HEK293 (cell line): ENCODE measurements around the gene FAM131B.

Experiments
- CTCF ChIA-PET: fragments of 350-600 bp; formaldehyde crosslinking; extraction: SDS; loops from one replicate; lab custom pipeline; 2021; ENCODE audit warnings: antibody characterized with exemption; lab: Yijun Ruan, JAX
- POLR2A ChIA-PET: fragments of 300-600 bp; formaldehyde crosslinking; extraction: SDS; loops from one replicate; lab custom pipeline; 2020; ENCODE audit warnings: antibody characterized with exemption, inconsistent platforms; lab: Yijun Ruan, JAX
- H3K27ac ChIP-seq: fragments of 200-500 bp; sonication (Bioruptor generic); 2 replicates; pipeline ENCODE4 v1.5.1; 2014; ENCODE audit warnings: low read depth, low read length, control low read depth, inconsistent platforms; ENCODE audit errors: extremely low read depth
- H3K36me3 ChIP-seq, 2 experiments: fragments of 200-500 bp in 1 of 2; sonication (Bioruptor generic) in 1 of 2; 1 replicate in 1 of 2; 2 replicates in 1 of 2; pipeline ENCODE4 v1.5.1; 2014 to 2017; ENCODE audit warnings: inconsistent platforms in 2 of 2, low read length in 2 of 2; ENCODE audit not compliant: control insufficient read depth in 2 of 2, insufficient read depth in 1 of 2
- H3K4me1 ChIP-seq: fragments of 200-500 bp; sonication (Bioruptor generic); 2 replicates; pipeline ENCODE4 v1.5.1; 2014; ENCODE audit warnings: mild to moderate bottlenecking, low read length, inconsistent platforms; ENCODE audit not compliant: control insufficient read depth, insufficient read depth
- H3K4me3 ChIP-seq: 2 replicates; pipeline ENCODE4 v1.5.1; 2011; ENCODE audit warnings: low read depth, mild to moderate bottlenecking, control low read depth, low read length, moderate library complexity
- H3K9me3 ChIP-seq: fragments of 200-500 bp; sonication (Bioruptor generic); 2 replicates; pipeline ENCODE4 v1.5.1; 2014; ENCODE audit warnings: low read depth, low read length, inconsistent platforms; ENCODE audit not compliant: control insufficient read depth, insufficient read depth
- FEZF1 ChIP-seq: fragments of 450-650 bp; formaldehyde crosslinking; IDR thresholded peaks from 2 replicates; pipeline ENCODE4 v1.5.1; 2016; ENCODE audit warnings: missing biosample characterization, missing genetic modification characterization
- GLIS1 ChIP-seq: fragments of 450-650 bp; formaldehyde crosslinking; IDR thresholded peaks from 2 replicates; pipeline ENCODE4 v1.5.1; 2016; ENCODE audit warnings: missing biosample characterization, missing genetic modification characterization
- HOXD13 ChIP-seq: sonication (generic); formaldehyde crosslinking; IDR thresholded peaks from 2 replicates; pipeline ENCODE4 v1.8.0; 2022; ENCODE audit warnings: missing genetic modification reagents, borderline replicate concordance
- MYNN ChIP-seq: fragments of 450-650 bp; formaldehyde crosslinking; IDR thresholded peaks from 2 replicates; pipeline ENCODE4 v1.5.1; 2016; ENCODE audit warnings: missing biosample characterization, missing genetic modification characterization, borderline replicate concordance
- MZF1 ChIP-seq: fragments of 450-650 bp; formaldehyde crosslinking; IDR thresholded peaks from 2 replicates; pipeline ENCODE4 v1.5.1; 2017; ENCODE audit warnings: missing biosample characterization, missing genetic modification characterization, borderline replicate concordance
- PRDM1 ChIP-seq: fragments of 450-650 bp; formaldehyde crosslinking; IDR thresholded peaks from 2 replicates; pipeline ENCODE4; 2016; ENCODE audit warnings: missing biosample characterization, missing genetic modification characterization
- REPIN1 ChIP-seq: fragments of 450-650 bp; formaldehyde crosslinking; IDR thresholded peaks from 2 replicates; pipeline ENCODE4 v1.5.1; 2017; ENCODE audit warnings: missing biosample characterization, missing genetic modification characterization, low read depth
- REST ChIP-seq: fragments of 450-650 bp; formaldehyde crosslinking; IDR thresholded peaks from 2 replicates; pipeline ENCODE4 v1.5.1; 2016; ENCODE audit warnings: missing biosample characterization, missing genetic modification characterization
- ZBTB17 ChIP-seq: fragments of 450-650 bp; formaldehyde crosslinking; IDR thresholded peaks from 2 replicates; pipeline ENCODE4 v1.5.1; 2016; ENCODE audit warnings: missing biosample characterization, missing genetic modification characterization
- ZNF138 ChIP-seq: fragments of 450-650 bp; formaldehyde crosslinking; IDR thresholded peaks from 2 replicates; pipeline ENCODE4 v1.5.1; 2016; ENCODE audit warnings: missing biosample characterization, missing genetic modification characterization, borderline replicate concordance
- ZNF239 ChIP-seq: fragments of 450-650 bp; formaldehyde crosslinking; IDR thresholded peaks from 2 replicates; pipeline ENCODE4 v1.5.1; 2016; ENCODE audit warnings: missing biosample characterization, missing genetic modification characterization
- ZNF416 ChIP-seq: fragments of 450-650 bp; formaldehyde crosslinking; IDR thresholded peaks from 2 replicates; pipeline ENCODE4 v1.5.1; 2016; ENCODE audit warnings: missing biosample characterization, missing genetic modification characterization
- ZNF521 ChIP-seq: fragments of 450-650 bp; formaldehyde crosslinking; IDR thresholded peaks from 2 replicates; pipeline ENCODE4 v1.5.1; 2017; ENCODE audit warnings: missing biosample characterization, mild to moderate bottlenecking, missing genetic modification characterization
- ZNF544 ChIP-seq: fragments of 450-650 bp; formaldehyde crosslinking; IDR thresholded peaks from 2 replicates; pipeline ENCODE4 v1.5.0; 2017; ENCODE audit warnings: missing biosample characterization, missing genetic modification characterization
- ZNF596 ChIP-seq: fragments of 450-650 bp; IDR thresholded peaks from 2 replicates; pipeline ENCODE4 v1.5.0; 2018; ENCODE audit warnings: missing biosample characterization, mild to moderate bottlenecking, missing genetic modification characterization, moderate library complexity
- ZNF623 ChIP-seq: fragments of 450-650 bp; formaldehyde crosslinking; IDR thresholded peaks from 2 replicates; pipeline ENCODE4 v1.5.1; 2016; ENCODE audit warnings: missing biosample characterization, missing genetic modification characterization
- ZNF658 ChIP-seq: fragments of 450-650 bp; formaldehyde crosslinking; IDR thresholded peaks from 2 replicates; pipeline ENCODE4; 2016; ENCODE audit warnings: missing biosample characterization, missing genetic modification characterization
- ZNF768 ChIP-seq: fragments of 450-650 bp; formaldehyde crosslinking; IDR thresholded peaks from 2 replicates; pipeline ENCODE4 v1.5.1; 2018; ENCODE audit warnings: missing biosample characterization, mild to moderate bottlenecking, missing genetic modification characterization
- ZXDB ChIP-seq: fragments of 450-650 bp; formaldehyde crosslinking; IDR thresholded peaks from 2 replicates; pipeline ENCODE4 v1.5.1; 2016; ENCODE audit warnings: missing biosample characterization, missing genetic modification characterization

Gene FAM131B

DNA sequence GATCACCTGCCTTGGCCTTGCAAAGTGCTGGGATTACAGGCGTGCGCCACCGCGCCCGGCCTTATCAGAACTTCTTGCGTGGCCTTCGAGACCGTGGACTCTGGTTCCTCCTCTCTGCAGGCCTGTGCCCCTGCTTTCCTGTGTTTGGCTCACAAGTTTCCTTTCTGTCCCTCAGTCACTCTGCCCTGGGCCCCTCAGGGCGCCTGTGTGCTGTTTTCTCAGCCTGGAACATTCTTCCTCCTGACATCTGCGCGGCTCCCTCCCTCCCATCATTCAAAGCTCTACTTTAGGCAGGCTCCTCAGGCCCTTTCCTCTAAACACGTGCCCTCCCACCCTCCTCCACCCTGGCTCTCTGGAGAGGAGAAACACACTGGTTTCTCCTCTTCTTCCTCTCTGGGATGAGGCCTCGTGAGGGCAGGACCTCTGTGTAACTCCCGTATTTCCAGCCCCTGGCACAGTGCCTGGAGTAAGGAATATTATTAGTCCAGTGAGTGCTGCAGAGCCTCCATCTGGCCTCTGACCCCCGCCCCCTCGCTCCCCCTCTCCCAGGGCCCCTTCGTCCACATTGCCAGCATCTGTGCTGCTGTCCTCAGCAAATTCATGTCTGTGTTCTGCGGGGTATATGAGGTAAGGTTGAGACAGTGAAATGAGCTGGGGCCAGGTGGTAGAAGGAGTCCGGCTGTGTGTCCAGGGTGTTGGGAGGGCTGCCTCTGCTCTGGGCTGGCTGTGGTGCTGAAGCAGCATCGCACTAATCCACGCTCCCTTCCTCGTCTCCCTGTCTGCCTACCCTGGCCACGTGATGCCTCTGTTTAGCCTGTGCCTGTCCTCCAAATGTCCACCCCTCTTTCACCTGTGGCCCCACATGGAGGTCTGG is 39.5 kb downstream of the FAM131B start:
- CTCF ChIA-PET, result interaction anchor here (0.7 to 1.6 kb wide), 2 partner anchors 24 to 600 kb away, joined by 3 read pairs; no protein-coding TSS in a partner anchor

GRCh38 chr7:143321734-143322133 is 40.8 kb downstream of the FAM131B start:
- no peak overlapping the region for H3K27ac ChIP-seq
- H3K9me3 ChIP-seq, result no peaks in the 10 kb centered on the region
- H3K4me1 ChIP-seq, result no peaks in the 10 kb centered on the region
- CTCF ChIA-PET, result interaction anchor here (0.5 to 1.1 kb wide), 4 partner anchors 14 to 455 kb away, joined by 3 to 4 read pairs (median 3); no protein-coding TSS in a partner anchor
- POLR2A ChIA-PET, result no interaction called here
- no peak for TF ChIP-seq ZNF416 (tag by site-specific recombination)
- TF ChIP-seq REST, result peak; percentile 87
- TF ChIP-seq, all 188 proteins: peak for 1
- Histone ChIP-seq H3K36me3 (no peaks in the 10 kb centered on the region), H3K4me3 (no peak overlapping the region)

More for the DNA sequence above, 39.5 kb downstream of the FAM131B start:
- H3K27ac ChIP-seq, result no peak overlapping the region
- no peak overlapping the region for H3K4me3 ChIP-seq
- no peaks in the 10 kb centered on the region for H3K36me3 ChIP-seq
- no peaks in the 10 kb centered on the region for H3K9me3 ChIP-seq
- no peak for TF ChIP-seq MYNN (tag by site-specific recombination)
- TF ChIP-seq ZNF768 (tag by site-specific recombination), result no peak
- no peak for TF ChIP-seq MZF1
- TF ChIP-seq ZNF138, result no peak
- POLR2A ChIA-PET, result no interaction called here
- H3K4me1 ChIP-seq, result no peaks in the 10 kb centered on the region

DNA sequence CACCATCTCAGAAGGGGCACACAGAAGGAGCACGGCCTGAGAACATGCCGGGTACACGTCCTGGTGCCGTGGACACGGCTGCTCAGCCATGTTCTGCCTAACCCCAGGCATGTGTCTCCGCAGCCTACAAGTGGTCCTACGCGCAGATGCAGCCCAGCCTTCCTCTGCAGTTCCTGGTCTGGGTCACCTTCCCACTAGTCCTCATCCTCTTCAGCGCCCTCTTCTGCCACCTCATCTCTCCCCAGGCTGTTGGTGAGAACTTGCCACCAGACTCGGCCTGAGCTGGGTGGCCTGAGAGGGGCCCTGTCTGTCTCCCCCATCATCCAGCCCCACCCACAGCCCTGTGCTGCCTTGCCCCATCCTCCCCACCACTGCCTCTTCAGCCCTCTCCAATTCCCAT is 41.3 kb downstream of the FAM131B start:
- ChIA-PET POLR2A (no interaction called here), CTCF (interaction anchor here (0.6 to 1.1 kb wide), 2 partner anchors 14 to 22 kb away, joined by 3 to 4 read pairs; no protein-coding TSS in a partner anchor)
- Histone ChIP-seq H3K27ac (no peak overlapping the region), H3K36me3 (no peaks in the 10 kb centered on the region), H3K4me3 (no peak overlapping the region), H3K9me3 (no peaks in the 10 kb centered on the region), H3K4me1 (no peaks in the 10 kb centered on the region)
- TF ChIP-seq PRDM1 (tag by site-specific recombination), result no peak
- TF ChIP-seq REPIN1, result no peak
- TF ChIP-seq ZNF623 (tag by site-specific recombination), result no peak
- no peak for TF ChIP-seq GLIS1 (tag by site-specific recombination)
- no peak for TF ChIP-seq ZNF658 (tag by site-specific recombination)
- TF ChIP-seq ZNF544 (tag by site-specific recombination), result no peak
- no peak for TF ChIP-seq HOXD13
- TF ChIP-seq ZNF596 (tag by site-specific recombination), result no peak
- no peak for TF ChIP-seq ZNF239 (tag by site-specific recombination)
- no peak for TF ChIP-seq ZBTB17 (tag by site-specific recombination)
- TF ChIP-seq FEZF1, result no peak
- TF ChIP-seq ZXDB (tag by site-specific recombination), result no peak
- no peak for TF ChIP-seq ZNF521 (tag by site-specific recombination)
